T-cell (primary cell): ENCODE measurements around the gene PRDM1. TPM values are rescaled to one million over a fixed set of nuclear protein-coding genes. Genes with fewer than 3 reads are reported as not detected.
A peak's percentile ranks its signal among the peaks of the same experiment; 100 is the strongest.

Source experiments
- ATAC-seq, 4 experiments: fragments of 200-7000 bp in 3 of 4; fragments of 150-1000 bp in 1 of 4; cut with Tn5 transposase; replicated peaks in 1 of 4; 1 replicate in 3 of 4; 2 replicates in 1 of 4; pipeline ENCODE4 v1.10.0; 2021; ENCODE audit warnings: moderate library complexity in 3 of 4, mild to moderate bottlenecking in 2 of 4, moderate number of reproducible peaks in 1 of 4
- CTCF ChIA-PET, 2 donors: fragments of 300-600 bp; sonication (Branson Sonifier 250); formaldehyde crosslinking; loops; one replicate each; lab custom pipeline; 2022; ENCODE audit warnings: antibody characterized with exemption in 2 of 2; lab: Charles Lee
- POLR2A ChIA-PET, 2 donors: fragments of 300-600 bp; sonication (Branson Sonifier 250); formaldehyde crosslinking; loops; one replicate each; lab custom pipeline; 2022; ENCODE audit warnings: antibody characterized with exemption in 2 of 2; lab: Charles Lee
- DNase-seq, 35 experiments: peaks; one replicate each; pipeline versions ENCODE4 v3.0.0 to v3.0.0-alpha.2; 2013 to 2023
- H3K27ac ChIP-seq: one replicate; pipeline ENCODE4 v1.5.1; 2013; ENCODE audit warnings: low read length
- H3K27me3 ChIP-seq, 2 experiments: replicated peaks in 1 of 2; 1 replicate in 1 of 2; 2 replicates in 1 of 2; pipeline versions ENCODE4 v1.6.1 to v1.7.0; 2013; ENCODE audit warnings: low read length in 1 of 2, mixed read lengths in 1 of 2; ENCODE audit not compliant: control insufficient read depth in 2 of 2, insufficient read depth in 2 of 2; ENCODE audit errors: extremely low read depth in 1 of 2
- H3K36me3 ChIP-seq, 2 donors: 1 replicate in 1 of 2; 2 replicates in 1 of 2; pipeline versions ENCODE4 v1.6.1 to v1.7.0; 2013; ENCODE audit warnings: low read length in 1 of 2; ENCODE audit not compliant: control insufficient read depth in 2 of 2, insufficient read depth in 1 of 2; ENCODE audit errors: extremely low read depth in 1 of 2
- H3K4me1 ChIP-seq, 2 experiments: 1 replicate in 1 of 2; 2 replicates in 1 of 2; pipeline versions ENCODE4 v1.6.1 to v1.7.0; 2013; ENCODE audit warnings: low read length in 2 of 2, mixed read lengths in 1 of 2; ENCODE audit not compliant: insufficient read depth in 2 of 2, control insufficient read depth in 1 of 2; ENCODE audit errors: extremely low read depth in 1 of 2
- H3K4me3 ChIP-seq, 2 donors: 1 replicate in 1 of 2; 2 replicates in 1 of 2; pipeline versions ENCODE4 v1.5.1 to v1.7.0; 2013; ENCODE audit warnings: mild to moderate bottlenecking in 2 of 2, low read length in 1 of 2, moderate library complexity in 1 of 2; ENCODE audit not compliant: control insufficient read depth in 1 of 2; ENCODE audit errors: extremely low read depth in 1 of 2
- H3K9me3 ChIP-seq: 2 replicates; pipeline ENCODE4 v1.7.0; 2013
- H3K27ac Mint-ChIP-seq, 2 donors: one replicate each; pipeline ENCODE4 v1.8.0; 2020 to 2021; ENCODE audit warnings: mild to moderate bottlenecking in 2 of 2, mixed read lengths in 2 of 2
- H3K27me3 Mint-ChIP-seq, 2 donors: one replicate each; pipeline ENCODE4 v1.8.0; 2021 to 2022; ENCODE audit warnings: mixed read lengths in 2 of 2
- H3K36me3 Mint-ChIP-seq: one replicate; pipeline ENCODE4 v1.8.0; 2021; ENCODE audit warnings: mixed read lengths
- H3K4me1 Mint-ChIP-seq, 3 donors: one replicate each; pipeline ENCODE4 v1.8.0; 2020 to 2022; ENCODE audit warnings: mixed read lengths in 3 of 3, mild to moderate bottlenecking in 1 of 3
- H3K4me3 Mint-ChIP-seq, 3 donors: one replicate each; pipeline ENCODE4 v1.8.0; 2020 to 2022; ENCODE audit warnings: mild to moderate bottlenecking in 3 of 3, mixed read lengths in 3 of 3, moderate library complexity in 3 of 3
- H3K9me3 Mint-ChIP-seq, 3 donors: one replicate each; pipeline ENCODE4 v1.8.0; 2020 to 2022; ENCODE audit warnings: mixed read lengths in 3 of 3
- WGBS: methylation state at CpG from one replicate; pipeline ENCODE4 v1.1.5; 2013; ENCODE audit warnings: missing lambda C conversion rate; ENCODE audit not compliant: insufficient coverage; 5-methylcytosine and 5-hydroxymethylcytosine counted together
- total RNA-seq, 35 experiments: library from RNA in 6 of 35; stranded (reverse) in 6 of 35; fragments of 120-200 nt in 1 of 35; gene quantifications; one replicate each; pipeline versions ENCODE4 v1.2.1 to v1.2.4 and lab custom pipeline; 2013 to 2026

PRDM1 gene
- total RNA-seq (100 to 1,000 TPM in 1 of 5 donors, 10 to 100 TPM in 4; 21.9 to 108 (median 30.6) TPM), total RNA-seq (lab: John Stamatoyannopoulos, UW) (14.5 to 126 (median 63.9) reads per million in 29 experiments)
- 91.7 TPM for total RNA-seq (2013)

GRCh38 chr6:106085984-106086813 is at the start of gene PRDM1:
PRDM1 (plus strand) TSS chr6:106086336; CDS start chr6:106086554, 218 bp downstream.
- Histone ChIP-seq H3K36me3 (no peaks in the 10 kb centered on the region), H3K27ac (peak within 1 kb of the TSS; percentile 40), H3K27me3 (peaks cover 3 to 9% of the 10 kb centered on the region in 2 experiments), H3K9me3 (no peaks in the 10 kb centered on the region), H3K4me3 (peak within 1 kb of the TSS; percentile 35 to 46), H3K4me1 (peaks cover 42 to 49% of the 10 kb centered on the region in 2 experiments)
- ChIA-PET POLR2A (interaction anchor here in 1 of 2 donors (0.5 to 1.5 kb wide), 6 partner anchors 8 to 628 kb away, joined by 3 to 7 read pairs (median 4); no protein-coding TSS in a partner anchor), CTCF (interaction anchor here (0.5 to 2.4 kb wide), 12 partner anchors 11 to 655 kb away, joined by 3 to 34 read pairs (median 4); no protein-coding TSS in a partner anchor)
- H3K4me3 Mint-ChIP-seq = peak within 1 kb of the TSS; percentile 80 to 90 (median 89)
- WGBS = under 1% methylated on average over 40 of the region's 44 CpGs
- H3K9me3 Mint-ChIP-seq = no peaks in the 10 kb centered on the region
- ATAC-seq (peak; percentile 78 to 93 (median 86)), DNase-seq (peak; percentile 51 to 91 (median 75))
- H3K4me1 Mint-ChIP-seq = peaks cover 78 to 91% (median 82%) of the 10 kb centered on the region in 3 donors
- peaks cover 3% of the 10 kb centered on the region for H3K36me3 Mint-ChIP-seq
- peak within 1 kb of the TSS; percentile 48 to 70 for H3K27ac Mint-ChIP-seq
- H3K27me3 Mint-ChIP-seq = peaks cover 14 to 36% of the 10 kb centered on the region in 2 donors

DNA sequence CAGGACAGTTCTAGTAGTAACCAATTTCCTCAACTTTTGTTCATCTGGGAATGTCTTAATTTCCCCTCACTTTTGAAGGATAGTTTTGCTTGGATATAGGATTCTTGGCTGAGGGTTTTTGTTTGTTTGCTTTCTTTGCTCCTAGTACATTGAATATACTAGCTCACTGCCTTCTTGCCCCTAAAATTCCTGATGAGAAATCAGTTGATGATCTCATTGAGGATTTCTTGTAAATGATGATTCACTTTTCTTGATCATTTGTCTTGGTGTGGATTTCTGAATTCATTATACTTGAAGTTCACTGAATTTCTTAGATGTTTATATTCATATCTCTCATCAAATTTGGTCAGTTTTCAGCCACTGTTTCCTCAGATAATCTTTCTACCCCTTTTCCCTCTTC is 49.1 kb upstream of the PRDM1 start:
- peaks cover 9% of the 10 kb centered on the region for H3K9me3 ChIP-seq
- POLR2A ChIA-PET = no interaction called here
- CTCF ChIA-PET = no interaction called here

DNA sequence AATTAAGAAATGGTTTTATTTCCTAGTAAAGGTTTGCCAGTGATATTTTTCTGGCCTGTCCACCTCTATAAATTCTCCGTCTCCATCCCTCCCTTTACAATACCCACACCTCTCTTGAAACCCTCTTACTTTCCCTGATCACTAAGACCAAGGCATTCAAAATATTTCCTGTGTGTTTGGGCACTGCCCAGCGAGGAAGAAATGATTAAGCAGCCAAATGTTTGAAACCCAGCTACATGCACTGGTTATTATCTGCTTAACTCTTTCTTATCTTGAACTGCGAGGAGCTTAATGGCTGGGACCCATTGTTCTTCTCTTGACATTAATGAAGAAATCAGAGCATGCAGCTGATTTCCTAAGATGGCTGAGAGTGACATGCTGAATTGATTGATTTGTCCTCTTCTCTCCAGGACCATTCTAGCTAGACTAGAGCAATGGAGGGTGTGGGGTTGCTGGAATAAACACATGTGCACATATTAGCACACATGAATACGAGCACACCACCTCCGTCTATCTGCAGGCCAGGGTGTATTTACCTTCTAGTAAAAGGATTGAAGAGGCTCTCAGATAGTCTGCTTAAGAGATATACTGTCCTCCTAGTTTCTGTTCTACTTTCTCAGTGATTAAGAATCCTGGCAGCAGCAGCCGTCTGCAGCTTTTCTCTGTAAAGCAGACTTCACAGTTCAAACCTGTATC is 46.1 kb upstream of the PRDM1 start:
- no peak for DNase-seq
- ChIA-PET CTCF (interaction anchor here in 1 of 2 donors (0.6 kb wide), 1 partner anchor 293 kb away, joined by 3 read pairs; no protein-coding TSS in a partner anchor), POLR2A (no interaction called here)
- Mint-ChIP-seq H3K27me3 (peaks cover 0 to 8% of the 10 kb centered on the region in 2 donors), H3K4me1 (peaks cover 0 to 6% (median 5%) of the 10 kb centered on the region in 3 donors), H3K36me3 (peaks cover 8% of the 10 kb centered on the region), H3K4me3 (no peak overlapping the region), H3K9me3 (peaks cover 6 to 15% (median 11%) of the 10 kb centered on the region in 3 donors), H3K27ac (no peak overlapping the region)
- Histone ChIP-seq H3K4me1 (no peaks in the 10 kb centered on the region), H3K9me3 (peaks cover 9% of the 10 kb centered on the region), H3K27ac (no peak overlapping the region), H3K4me3 (no peak overlapping the region), H3K36me3 (no peaks in the 10 kb centered on the region), H3K27me3 (no peaks in the 10 kb centered on the region)
- no peak for ATAC-seq
- 83% methylated on average over 3 of the region's 6 CpGs for WGBS

More for the DNA sequence above, 49.1 kb upstream of the PRDM1 start:
- Mint-ChIP-seq H3K27ac (no peak overlapping the region), H3K9me3 (peaks cover 6 to 15% (median 11%) of the 10 kb centered on the region in 3 donors), H3K4me3 (no peak overlapping the region), H3K27me3 (peaks cover 0 to 6% of the 10 kb centered on the region in 2 donors), H3K36me3 (peaks cover 8% of the 10 kb centered on the region), H3K4me1 (peaks cover 0 to 6% (median 5%) of the 10 kb centered on the region in 3 donors)
- Histone ChIP-seq H3K27me3 (no peaks in the 10 kb centered on the region), H3K36me3 (no peaks in the 10 kb centered on the region), H3K4me3 (no peak overlapping the region), H3K4me1 (no peaks in the 10 kb centered on the region), H3K27ac (no peak overlapping the region)
- ATAC-seq = no peak
- DNase-seq = no peak

GRCh38 chr6:106044151-106044550 is 42.0 kb upstream of the PRDM1 start:
- WGBS = no CpG with 5 or more reads among the region's 1 CpG
- DNase-seq = no peak
- Histone ChIP-seq H3K36me3 (no peaks in the 10 kb centered on the region), H3K27ac (no peak overlapping the region), H3K4me3 (no peak overlapping the region), H3K27me3 (no peaks in the 10 kb centered on the region), H3K9me3 (no peaks in the 10 kb centered on the region), H3K4me1 (no peaks in the 10 kb centered on the region)
- Mint-ChIP-seq H3K4me1 (peaks cover 0 to 1% (median 0%) of the 10 kb centered on the region in 3 donors), H3K27me3 (peaks cover 0 to 4% of the 10 kb centered on the region in 2 donors), H3K9me3 (no peaks in the 10 kb centered on the region), H3K36me3 (no peaks in the 10 kb centered on the region), H3K4me3 (no peak overlapping the region), H3K27ac (no peak overlapping the region)
- ChIA-PET CTCF (interaction anchor here in 1 of 2 donors (0.8 kb wide), 1 partner anchor 30 kb away, joined by 3 read pairs; no protein-coding TSS in a partner anchor), POLR2A (no interaction called here)
- no peak for ATAC-seq

DNA sequence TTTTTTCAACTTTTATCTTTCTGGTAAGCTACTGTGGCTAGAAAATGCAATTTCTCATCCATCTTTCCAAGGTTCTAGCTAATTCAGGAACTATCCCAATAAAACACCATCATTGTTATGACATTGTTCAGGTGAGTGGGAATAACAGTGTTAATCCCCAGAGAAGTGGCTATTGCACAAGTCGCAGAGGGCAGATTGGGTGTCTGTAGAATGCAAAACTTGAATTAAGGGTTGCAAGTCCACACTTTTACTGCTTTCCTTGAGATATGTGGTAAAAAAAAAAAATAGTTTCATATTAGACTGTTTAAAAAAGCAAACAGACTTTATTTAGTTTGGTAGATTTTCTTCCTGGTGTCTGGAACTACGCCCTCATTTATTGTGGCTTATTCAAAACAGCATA is 41.1 kb upstream of the PRDM1 start:
- Histone ChIP-seq H3K36me3 (no peaks in the 10 kb centered on the region), H3K27me3 (no peaks in the 10 kb centered on the region), H3K27ac (no peak overlapping the region), H3K4me1 (no peaks in the 10 kb centered on the region), H3K4me3 (no peak overlapping the region), H3K9me3 (no peaks in the 10 kb centered on the region)
- ATAC-seq (no peak), DNase-seq (no peak)
- POLR2A ChIA-PET = interaction anchor here in 1 of 2 donors (0.6 kb wide), 1 partner anchor 50 kb away, joined by 3 read pairs; no protein-coding TSS in a partner anchor
- Mint-ChIP-seq H3K4me3 (no peak overlapping the region), H3K4me1 (peaks cover 0 to 1% (median 0%) of the 10 kb centered on the region in 3 donors), H3K9me3 (no peaks in the 10 kb centered on the region), H3K27ac (no peak overlapping the region), H3K27me3 (peaks cover 0 to 9% of the 10 kb centered on the region in 2 donors), H3K36me3 (no peaks in the 10 kb centered on the region)
- no CpG with 5 or more reads among the region's 2 CpGs for WGBS
- CTCF ChIA-PET = no interaction called here
